WTC11 (cell line): ENCODE measurements around the gene SMAD3.

Experiments
- ATF6 ChIP-seq: sonication (generic); formaldehyde crosslinking; IDR thresholded peaks from 2 replicates; pipeline ENCODE4 v1.8.1; 2023; ENCODE audit warnings: mild to moderate bottlenecking, missing genetic modification reagents
- CTCF ChIP-seq: fragments of 200-600 bp; IDR thresholded peaks from 2 replicates; pipeline ENCODE4 v1.8.0; 2022; ENCODE audit warnings: antibody characterized with exemption
- E2F4 ChIP-seq: sonication (generic); formaldehyde crosslinking; IDR thresholded peaks from 2 replicates; pipeline ENCODE4 v1.8.1; 2022; ENCODE audit warnings: low read depth, mild to moderate bottlenecking, moderate library complexity, missing genetic modification reagents, borderline replicate concordance
- FOXJ3 ChIP-seq: sonication (generic); formaldehyde crosslinking; IDR thresholded peaks from 2 replicates; pipeline ENCODE4 v1.9.0; 2021; ENCODE audit warnings: missing genetic modification reagents, mild to moderate bottlenecking, borderline replicate concordance
- KAT7 ChIP-seq: sonication (generic); formaldehyde crosslinking; IDR thresholded peaks from 2 replicates; pipeline ENCODE4 v1.8.1; 2023; ENCODE audit warnings: missing genetic modification reagents, mild to moderate bottlenecking, borderline replicate concordance
- NR1H2 ChIP-seq: sonication (generic); formaldehyde crosslinking; IDR thresholded peaks from 2 replicates; pipeline ENCODE4 v1.9.0; 2021; ENCODE audit warnings: mild to moderate bottlenecking, moderate library complexity, missing genetic modification reagents
- ZMAT4 ChIP-seq: fragments of 250-450 bp; sonication (Bioruptor Pico); IDR thresholded peaks from 2 replicates; pipeline ENCODE4 v1.9.0; 2021; ENCODE audit warnings: mild to moderate bottlenecking
- ZNF512 ChIP-seq: sonication (generic); formaldehyde crosslinking; IDR thresholded peaks from 2 replicates; pipeline ENCODE4 v1.8.1; 2022; ENCODE audit warnings: missing genetic modification reagents, borderline replicate concordance
- ZNF532 ChIP-seq: fragments of 250-450 bp; sonication (Bioruptor Pico); IDR thresholded peaks from 2 replicates; pipeline ENCODE4 v1.9.0; 2021; ENCODE audit warnings: mild to moderate bottlenecking, borderline replicate concordance

- TF ChIP-seq KAT7 (CRISPR knock-in tag) (no peak), CTCF (no peak), ATF6 (CRISPR knock-in tag) (no peak), FOXJ3 (CRISPR knock-in tag) (no peak), ZMAT4 (CRISPR knock-in tag) (no peak), ZNF532 (CRISPR knock-in tag) (no peak), E2F4 (CRISPR knock-in tag) (no peak), NR1H2 (CRISPR knock-in tag) (no peak), ZNF512 (CRISPR knock-in tag) (no peak)
Observed at GRCh38 chr15:67079361-67079760, 14.0 kb downstream of the SMAD3 start.
